HG03439 (cell line): ENCODE measurements around the gene VEZT.

Experiments used
- ATAC-seq: cut with Tn5 transposase; IDR thresholded peaks from one replicate; pipeline ENCODE4 v1.9.1; 2021; ENCODE audit warnings: mild to moderate bottlenecking, moderate library complexity; ENCODE audit not compliant: unreplicated experiment

The VEZT gene

DNA sequence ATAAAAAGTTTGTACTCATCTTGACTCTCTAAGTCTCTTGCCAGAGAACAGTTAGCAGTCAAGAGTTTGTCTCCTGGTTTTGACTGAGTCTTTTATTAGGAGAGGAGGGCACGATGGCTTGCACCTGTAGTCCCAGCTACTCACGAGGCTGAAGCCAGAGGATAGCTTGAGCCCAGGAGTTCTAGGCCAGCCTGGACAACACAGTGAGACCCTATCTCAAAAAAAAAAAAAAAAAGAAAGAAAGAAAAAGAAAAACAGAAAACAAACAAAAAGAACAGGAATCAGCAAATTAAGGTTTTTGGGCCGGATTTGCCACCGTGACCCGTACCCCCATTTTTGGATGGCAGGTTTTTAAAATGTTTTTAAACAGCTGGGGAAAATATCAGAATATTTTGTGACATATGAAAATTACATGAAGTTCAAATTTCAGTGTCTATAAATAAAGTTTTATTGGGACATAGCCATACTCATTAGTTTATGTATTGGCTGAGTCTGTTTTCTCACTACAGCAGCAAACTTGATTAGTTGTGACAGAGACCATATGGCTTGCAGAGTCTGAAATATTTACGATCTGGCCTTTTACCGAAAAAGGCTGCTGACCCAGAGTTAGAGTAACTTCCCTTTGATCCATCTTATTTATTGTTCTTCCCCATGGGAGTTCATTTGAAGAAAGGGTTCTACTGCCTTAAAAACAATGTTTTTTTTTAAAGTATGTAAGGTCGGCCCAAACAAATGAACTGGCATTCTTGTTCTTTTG lies 31.2 kb downstream of the VEZT start:
- no peak for ATAC-seq

DNA sequence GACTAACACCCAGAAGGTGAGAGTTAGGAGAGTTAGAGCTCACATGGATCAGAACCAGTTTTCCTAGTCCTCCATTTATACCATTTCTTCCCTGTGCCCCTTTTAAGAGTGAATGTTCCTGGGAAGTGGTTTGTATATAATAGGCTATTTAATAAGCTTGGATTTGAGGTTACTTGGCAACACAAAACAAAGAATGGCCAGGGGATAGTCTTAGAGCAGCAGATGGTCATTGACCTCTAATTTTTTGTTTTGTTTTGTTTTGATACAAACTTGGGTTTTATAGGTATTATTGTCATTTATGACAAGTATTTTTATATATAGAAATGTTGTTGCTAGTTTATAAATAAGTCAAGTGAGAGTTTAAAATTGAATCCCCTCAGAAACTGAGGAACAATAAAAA lies 35.8 kb downstream of the VEZT start:
- no peak for ATAC-seq

DNA sequence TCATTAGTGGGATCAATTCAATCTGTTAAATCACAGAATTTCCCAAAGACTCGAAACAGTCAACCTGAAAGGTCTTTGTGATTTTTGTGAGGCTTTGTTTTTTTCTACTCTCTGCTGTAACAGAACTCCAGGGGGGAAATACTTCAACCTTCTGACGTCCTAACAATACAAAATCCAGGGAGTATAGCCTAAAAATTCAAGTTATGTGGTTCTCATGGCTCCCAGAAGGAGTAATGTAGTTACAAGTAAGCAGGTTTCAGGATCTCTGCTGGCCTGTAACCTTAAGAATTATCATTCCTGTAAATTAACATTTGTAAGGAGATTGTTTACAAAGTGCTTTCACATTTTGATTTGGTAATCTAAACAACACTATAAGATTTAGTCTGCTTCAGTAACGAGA lies 39.9 kb downstream of the VEZT start:
- no peak for ATAC-seq

DNA sequence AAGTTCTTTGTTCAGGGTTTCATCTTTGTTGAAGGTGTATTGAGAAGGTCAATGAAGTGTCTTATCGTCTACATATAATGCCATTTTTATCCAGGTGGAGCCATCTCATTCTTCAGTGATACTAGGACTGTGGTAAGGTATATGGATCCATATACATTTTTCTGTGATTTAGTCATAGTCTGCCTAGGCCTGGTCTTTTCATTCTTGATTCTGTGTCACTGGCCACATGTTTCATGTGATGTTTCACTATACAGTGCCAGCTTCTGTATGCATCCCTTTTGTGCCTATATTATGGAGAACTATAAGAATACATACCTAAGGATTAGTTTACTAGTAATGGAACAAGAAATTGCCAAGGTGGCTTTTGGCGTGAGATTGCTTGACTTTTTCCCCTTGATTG lies 40.5 kb downstream of the VEZT start:
- ATAC-seq, result no peak

DNA sequence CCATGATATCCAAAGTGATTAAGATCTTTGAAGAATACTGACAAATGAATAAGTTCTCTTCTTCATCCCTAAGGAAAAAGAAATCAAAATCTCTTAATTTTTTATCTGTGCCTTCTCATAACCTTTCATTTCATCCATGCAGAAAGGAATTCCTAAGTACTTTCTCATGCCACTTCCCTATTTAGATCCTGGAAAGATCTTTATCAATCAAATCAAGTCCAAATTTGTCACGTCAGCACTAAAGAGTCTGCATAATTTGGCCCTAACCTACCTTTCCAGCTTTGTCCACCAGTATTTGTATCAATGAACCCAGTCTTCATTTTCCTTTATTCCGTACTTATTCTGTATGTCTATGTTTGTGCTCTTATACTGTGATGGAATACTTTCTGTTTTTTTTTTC lies 41.2 kb downstream of the VEZT start:
- ATAC-seq, result no peak

DNA sequence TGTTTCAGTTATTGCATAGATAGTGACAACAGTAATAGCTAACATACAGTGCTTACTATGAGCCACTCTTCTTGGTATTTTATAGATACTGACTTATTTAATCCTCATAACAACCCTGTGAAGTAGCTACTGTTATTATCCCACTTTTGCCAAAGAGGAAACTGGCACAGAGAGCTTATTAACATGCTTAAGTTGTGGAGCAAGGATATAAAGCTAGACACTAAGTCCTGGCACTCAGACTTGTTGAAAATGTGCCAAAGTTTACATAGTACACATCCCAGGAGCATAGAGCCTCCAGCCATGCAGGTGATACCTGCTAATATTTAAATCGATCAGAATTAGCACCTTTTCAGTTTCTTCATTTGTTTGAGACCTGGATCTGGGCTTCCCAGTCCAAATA lies 41.8 kb downstream of the VEZT start:
- ATAC-seq, result no peak

DNA sequence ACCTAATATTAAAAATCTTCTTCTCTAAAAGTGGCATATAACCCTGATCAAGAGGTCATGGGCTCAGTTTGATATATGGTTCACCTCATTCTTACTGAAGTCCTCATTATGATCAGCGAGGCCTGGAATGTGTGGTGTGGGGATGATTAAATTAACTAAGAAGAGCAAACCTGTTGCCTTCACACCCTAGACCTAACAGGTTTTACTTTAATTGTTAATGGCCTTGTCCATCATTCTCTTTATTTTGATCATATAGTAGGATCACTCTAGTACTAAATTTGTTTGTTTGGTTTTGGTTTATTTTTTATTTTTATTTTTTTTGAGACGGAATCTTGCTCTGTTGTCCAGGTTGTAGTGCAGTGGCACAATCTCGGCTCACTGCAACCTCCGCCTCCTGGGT lies 43.5 kb downstream of the VEZT start:
- no peak for ATAC-seq

DNA sequence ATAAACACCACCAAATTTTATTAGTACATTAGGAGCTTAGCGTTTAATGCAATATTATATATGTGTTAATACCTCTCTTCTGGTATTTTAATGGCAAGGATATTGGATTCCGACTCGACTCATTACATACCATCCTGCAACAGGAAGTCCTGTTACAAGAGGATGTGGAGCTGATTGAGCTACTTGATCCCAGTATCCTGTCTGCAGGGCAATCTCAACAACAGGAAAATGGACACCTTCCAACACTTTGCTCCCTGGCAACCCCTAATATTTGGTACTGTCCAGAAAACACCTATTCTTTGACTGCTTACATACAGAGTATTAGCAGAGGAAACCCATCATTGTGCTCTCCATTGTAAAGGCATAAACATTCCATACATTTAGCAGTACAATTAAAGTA lies 45.2 kb downstream of the VEZT start:
- no peak for ATAC-seq

DNA sequence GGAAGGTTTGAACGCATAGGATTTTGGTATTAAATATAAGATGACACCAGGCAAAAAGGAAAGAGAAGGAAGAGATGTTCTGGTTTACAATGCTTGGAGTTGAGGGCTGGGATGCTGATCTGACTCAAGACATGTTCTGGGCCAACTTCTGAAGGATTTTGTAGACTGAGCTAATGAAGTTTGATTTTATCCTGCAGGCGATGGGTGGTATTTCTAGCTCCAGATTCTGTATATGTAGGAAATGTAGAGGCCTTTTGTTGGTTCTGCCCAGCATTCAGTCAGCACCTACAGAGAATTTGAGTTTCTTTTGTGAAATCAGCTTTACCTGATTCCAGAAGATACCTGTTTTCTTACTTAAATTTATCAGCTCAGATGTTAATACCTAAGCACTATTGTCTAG lies 48.2 kb downstream of the VEZT start:
- no peak for ATAC-seq

DNA sequence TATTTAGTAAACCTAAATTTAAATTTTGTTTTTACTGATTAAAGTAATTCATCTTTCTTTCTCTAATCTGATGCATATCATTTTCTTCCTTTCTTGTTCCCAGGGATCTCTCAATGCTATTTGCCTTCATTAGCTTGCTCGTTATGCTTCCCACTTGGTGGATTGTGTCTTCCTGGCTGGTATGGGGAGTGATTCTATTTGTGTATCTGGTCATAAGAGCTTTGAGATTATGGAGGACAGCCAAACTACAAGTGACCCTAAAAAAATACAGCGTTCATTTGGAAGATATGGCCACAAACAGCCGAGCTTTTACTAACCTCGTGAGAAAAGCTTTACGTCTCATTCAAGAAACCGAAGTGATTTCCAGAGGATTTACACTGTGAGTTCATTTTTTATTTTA lies 48.6 kb downstream of the VEZT start:
- no peak for ATAC-seq

DNA sequence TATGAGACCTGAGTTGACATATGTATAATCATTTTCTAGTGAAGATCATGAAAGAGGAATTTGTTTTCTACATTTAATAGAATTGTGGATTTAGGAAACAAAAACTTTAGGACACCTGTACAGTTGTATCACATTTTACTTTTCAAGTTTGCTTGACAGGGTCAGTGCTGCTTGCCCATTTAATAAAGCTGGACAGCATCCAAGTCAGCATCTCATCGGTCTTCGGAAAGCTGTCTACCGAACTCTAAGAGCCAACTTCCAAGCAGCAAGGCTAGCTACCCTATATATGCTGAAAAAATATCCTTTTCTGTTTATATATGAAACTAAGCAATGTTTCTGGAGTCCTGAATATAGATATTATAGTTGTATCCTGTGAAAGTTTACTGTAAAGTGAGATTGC lies 52.3 kb downstream of the VEZT start:
- no peak for ATAC-seq

DNA sequence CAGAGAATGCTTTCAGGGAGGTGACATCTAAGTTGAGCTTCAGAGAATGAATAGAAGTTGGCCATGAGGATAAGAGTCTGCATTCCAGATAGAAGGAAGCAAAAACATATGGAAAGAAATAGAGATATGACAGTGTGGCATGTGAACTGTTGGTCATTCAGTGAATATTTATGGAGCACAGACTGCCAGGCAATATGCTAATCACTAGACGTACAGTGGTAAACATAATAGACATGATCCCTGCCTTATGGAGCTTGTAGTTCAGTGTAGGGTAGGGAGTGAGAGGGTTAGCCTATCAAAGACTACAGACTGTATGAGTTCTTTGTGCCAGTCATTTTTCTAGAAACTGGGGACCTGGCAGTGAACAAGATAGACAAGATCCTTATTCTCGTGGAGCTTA lies 53.9 kb downstream of the VEZT start:
- no peak for ATAC-seq

DNA sequence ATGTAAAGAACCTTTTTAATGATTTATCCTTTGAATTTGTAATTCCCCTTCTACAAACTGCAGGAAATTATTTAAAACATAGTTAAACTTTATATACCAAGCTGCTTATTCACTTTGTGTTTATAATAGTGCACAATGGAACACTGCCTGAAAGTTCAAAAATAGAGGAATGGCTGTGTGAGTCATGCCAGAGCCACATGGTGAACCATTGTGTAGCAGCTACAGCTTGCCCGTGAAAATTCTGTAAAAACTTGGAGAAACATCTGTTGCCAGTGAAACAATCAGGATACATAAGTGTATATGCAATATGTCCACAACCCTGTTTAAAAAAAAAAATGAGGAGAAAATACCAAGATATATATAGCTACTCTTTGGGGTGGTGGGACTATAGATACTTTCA lies 59.5 kb downstream of the VEZT start:
- ATAC-seq, result no peak

DNA sequence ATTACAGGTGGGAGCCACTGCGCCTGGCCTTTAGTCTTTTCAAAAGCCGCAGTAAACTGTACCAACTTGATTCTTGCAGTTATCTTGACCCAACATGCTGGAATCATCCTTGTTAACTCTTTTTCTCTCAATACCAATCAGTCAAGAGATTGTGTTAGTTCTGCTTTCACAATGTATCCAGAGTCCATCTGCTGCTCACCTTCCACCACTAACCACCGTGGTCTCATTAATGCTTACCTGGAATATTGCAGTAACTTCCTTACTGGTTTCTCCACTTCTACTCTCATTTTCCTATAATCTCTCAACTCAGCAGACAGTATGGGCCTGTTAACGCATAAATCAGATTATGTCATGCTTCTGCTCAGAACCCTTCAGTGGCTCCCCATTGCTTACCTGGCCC lies 62.2 kb downstream of the VEZT start:
- ATAC-seq, result no peak

DNA sequence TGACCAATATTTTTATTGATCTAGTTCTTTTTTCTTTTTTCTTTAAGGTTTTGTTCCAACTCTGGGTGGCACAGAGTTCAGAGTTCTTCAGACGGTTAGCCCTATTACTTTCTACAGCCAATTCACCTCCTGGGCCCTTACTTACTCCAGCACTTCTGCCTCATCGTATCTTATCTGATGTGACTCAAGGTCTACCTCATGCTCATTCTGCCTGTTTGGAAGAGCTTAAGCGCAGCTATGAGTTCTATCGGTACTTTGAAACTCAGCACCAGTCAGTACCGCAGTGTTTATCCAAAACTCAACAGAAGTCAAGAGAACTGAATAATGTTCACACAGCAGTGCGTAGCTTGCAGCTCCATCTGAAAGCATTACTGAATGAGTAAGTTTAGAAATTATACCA lies 64.7 kb downstream of the VEZT start:
- no peak for ATAC-seq

DNA sequence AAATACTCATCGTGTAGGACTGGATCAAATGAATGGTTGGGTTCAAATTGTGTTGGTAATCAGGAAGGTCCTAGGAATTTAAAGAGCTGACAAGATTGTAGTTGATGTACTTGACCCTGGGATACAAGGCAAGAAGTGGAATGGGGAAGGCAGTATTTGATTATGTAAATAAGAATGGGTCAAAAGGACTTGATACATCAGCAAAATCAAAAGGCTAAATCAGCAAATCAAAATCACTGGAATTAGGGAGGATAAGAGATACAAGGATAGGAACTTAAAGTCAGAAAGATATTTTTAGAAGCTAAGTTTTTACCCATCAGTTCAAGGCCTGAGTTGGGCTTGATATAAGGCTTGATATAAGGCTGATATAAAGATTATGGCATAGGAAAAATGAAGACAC lies 65.8 kb downstream of the VEZT start:
- ATAC-seq, result no peak

DNA sequence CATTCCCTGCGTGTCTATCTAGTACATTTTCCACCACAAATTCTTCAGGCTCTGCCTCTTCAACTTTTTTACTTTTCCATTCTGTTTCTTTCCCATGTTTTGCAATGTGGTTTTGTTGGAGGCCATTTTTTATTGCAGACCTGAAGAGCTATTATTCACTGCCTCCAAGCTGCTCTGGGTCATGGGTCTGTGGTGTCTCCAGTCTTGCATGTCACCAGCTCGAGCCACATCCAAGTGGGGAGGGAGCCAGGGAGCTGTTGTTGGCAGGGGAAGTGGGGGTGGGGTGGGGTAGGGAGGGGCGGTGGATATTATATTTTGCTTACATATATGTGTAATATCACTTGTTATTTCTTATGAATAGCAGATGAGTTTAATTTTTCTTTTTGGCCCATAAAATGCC lies 69.1 kb downstream of the VEZT start:
- no peak for ATAC-seq

DNA sequence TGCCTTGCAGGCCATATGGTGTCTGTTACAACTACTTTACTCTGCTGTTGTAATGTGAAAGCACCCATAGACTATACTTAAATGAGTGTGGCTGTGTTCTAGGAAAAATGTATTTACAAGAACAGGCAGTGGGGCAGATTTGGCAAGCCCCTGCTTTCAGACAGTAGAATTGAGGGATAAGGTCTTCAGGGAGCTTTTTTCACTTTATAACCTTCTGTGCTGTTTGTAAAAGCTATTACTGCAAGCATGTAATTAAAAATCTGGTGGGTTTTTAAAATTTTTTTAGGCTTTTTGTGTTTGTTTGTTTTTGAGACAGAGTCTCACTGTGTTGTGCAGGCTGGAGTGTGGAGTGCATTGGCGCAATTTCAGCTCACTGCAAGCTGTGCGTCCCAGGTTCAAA lies 73.9 kb downstream of the VEZT start:
- ATAC-seq, result no peak

DNA sequence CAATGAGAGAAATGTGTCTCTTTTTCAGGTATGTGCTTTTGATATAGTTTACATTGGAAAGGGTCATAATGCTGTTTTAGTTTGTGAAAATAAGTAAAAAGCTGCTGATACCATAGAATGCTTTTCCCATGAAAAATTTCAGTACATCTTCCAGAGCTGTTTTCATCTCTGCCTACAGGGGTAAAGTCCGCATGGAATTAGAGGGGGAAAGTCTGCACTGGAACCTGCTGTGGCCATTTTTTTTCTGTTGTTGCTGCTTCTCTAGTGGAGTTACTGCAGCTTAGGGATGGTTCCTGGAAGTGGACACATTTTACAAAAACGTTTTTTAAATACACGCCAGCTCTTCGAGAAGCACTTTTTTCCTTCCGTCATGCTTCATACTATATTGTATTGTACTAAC lies 81.3 kb downstream of the VEZT start:
- no peak for ATAC-seq

DNA sequence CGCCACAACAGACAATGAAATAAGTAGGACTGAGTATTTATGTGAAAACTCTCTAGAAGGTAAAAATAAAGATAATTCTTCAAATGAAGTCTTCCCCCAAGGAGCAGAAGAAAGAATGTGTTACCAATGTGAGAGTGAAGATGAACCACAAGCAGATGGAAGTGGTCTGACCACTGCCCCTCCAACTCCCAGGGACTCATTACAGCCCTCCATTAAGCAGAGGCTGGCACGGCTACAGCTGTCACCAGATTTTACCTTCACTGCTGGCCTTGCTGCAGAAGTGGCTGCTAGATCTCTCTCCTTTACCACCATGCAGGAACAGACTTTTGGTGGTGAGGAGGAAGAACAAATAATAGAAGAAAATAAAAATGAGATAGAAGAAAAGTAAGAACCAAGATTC lies 82.7 kb downstream of the VEZT start:
- ATAC-seq, result no peak

DNA sequence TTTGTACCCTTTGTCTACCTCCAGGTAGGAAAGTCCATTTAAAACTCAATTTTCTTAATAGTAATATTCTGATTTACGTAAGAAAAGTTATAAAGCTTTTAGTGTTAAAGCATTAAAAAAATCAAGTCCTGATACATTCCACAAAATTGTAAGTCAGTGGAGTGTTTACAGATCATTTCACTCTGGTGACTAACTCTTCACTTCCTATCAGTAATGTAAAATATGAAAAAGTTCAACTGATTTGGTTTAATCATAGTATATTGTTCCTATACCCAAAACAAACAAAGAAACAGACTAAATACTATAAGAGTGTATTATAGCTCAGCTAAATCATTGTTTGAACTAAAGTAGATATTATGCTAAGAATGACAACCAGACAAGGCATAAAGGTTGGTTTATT lies 85.9 kb downstream of the VEZT start:
- no peak for ATAC-seq

DNA sequence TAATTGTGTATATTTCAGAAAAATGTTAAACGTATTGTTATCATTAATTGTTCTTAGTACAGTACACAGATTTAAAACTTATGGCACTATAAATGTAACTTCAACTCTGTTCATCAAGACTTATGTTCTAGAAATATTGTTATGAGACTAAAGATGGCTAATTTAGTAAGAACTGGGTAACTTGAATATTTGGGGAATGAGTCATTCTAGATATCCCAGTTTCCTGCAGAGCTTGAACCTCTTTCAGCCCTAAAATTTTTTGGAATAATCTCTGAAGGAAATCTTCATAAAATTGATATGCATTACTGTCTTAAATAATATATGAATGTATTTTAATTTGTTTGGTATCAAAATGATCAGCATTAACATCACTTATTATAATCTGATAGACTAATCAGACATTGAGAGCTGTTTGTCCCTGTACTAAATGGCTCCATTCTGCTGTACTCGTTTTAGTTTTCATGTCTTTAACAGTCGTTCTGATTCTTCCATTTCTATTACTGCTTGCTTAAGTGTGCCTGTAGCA lies 87.1 kb downstream of the VEZT start:
- no peak for ATAC-seq

DNA sequence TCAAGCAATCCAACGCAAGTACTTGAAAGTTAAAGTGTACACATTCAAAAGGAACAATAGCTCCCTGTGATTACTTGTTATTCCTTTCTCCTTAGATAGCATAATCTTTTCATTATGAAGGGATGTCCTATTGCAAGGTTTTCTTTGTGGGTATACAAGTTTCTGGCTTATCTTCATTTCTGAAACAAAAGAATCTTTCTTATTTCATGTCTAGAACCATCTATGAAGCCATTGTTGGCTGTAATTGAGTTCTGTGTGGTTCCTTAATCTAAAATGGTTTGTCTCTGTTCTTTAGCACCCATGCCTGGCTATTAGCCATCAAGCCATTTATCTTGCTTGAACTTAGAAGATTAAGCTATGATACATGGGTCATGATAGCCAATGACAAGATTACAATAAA lies 95.0 kb downstream of the VEZT start:
- ATAC-seq, result no peak
